Stimulated activated CD4-positive, alpha-beta T cell treated with anti-CD3 and anti-CD28 coated beads, Interleukin-15, amount 100 ng/mL, for 1 hour (primary cell): Measurements from ENCODE around the gene KCNC3.

Source experiments
- DNase-seq, 2 donors: peaks; one replicate each; pipeline ENCODE4 v3.0.0-alpha.2; 2020; ENCODE audit warnings: low read depth in 1 of 2, low spot score in 1 of 2

The KCNC3 gene

GRCh38 chr19:50280074-50280473, 49.1 kb downstream of the KCNC3 start:
- no peak for DNase-seq

- DNase-seq, result no peak
These were observed 51.1 kb downstream of the KCNC3 start for GRCh38 chr19:50277966-50278580.

DNA sequence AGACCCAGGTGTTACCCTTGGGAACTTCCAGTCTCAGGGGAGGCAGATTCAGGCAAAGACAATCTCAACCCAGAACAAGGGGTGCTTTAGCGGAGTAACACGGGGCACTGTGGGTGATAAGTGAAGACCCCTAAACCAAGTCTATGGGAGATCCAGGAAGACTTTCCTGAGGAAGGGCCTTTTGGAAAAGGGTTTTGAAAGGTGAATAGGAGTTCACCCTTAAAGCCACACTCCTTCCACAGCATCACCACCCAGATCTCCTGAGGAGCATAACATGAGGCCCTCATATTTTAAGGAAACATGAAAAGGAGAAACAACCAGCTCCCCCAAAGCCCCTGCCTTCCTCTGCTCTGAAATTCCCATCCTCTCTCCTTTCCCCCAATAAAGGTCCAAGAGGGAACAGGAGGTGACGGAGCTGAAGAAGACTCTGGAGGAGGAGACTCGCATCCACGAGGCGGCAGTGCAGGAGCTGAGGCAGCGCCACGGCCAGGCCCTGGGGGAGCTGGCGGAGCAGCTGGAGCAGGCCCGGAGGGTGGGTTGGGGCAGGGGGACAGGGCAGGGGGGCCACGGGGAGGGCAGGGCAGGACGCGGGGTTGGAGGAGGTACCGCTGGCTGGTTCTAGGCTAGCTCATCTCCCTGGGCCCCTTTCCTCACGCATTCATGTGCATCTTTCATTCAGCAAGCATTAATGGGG, 52.7 kb downstream of the KCNC3 start:
- DNase-seq, result no peak

DNA sequence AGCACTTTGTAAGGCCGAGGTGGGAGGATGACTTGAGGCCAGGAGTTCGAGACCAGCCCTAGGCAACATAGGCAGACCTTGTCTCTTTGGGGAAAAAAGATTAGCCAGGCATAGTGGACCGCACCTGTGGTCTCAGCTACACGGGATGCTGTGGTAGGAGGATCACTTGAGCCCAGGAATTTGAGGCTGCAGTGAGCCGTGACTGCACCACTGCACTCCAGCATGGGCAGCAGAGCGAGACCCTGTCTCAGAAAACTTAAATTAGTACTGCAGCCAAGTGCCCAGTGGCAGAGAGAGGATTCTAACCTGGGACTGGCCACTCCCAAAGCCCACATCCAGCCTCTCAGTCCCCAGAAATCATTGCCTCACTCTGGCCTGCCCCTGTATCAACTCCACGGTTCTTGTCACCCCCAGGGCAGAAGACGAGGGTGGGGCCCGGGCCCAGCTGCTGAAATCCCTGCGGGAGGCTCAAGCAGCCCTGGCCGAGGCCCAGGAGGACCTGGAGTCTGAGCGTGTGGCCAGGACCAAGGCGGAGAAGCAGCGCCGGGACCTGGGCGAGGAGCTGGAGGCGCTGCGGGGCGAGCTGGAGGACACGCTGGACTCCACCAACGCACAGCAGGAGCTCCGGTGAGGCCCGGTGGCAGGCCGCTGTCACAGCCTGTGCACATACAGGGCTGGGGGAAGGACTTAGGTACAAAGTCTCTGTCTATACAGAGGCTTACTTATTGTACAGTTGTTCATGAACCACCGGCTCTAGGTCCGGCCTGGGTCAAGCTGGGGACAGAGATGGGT, 53.4 kb downstream of the KCNC3 start:
- DNase-seq, result no peak

GRCh38 chr19:50273821-50274220, 55.4 kb downstream of the KCNC3 start:
- no peak for DNase-seq

DNA sequence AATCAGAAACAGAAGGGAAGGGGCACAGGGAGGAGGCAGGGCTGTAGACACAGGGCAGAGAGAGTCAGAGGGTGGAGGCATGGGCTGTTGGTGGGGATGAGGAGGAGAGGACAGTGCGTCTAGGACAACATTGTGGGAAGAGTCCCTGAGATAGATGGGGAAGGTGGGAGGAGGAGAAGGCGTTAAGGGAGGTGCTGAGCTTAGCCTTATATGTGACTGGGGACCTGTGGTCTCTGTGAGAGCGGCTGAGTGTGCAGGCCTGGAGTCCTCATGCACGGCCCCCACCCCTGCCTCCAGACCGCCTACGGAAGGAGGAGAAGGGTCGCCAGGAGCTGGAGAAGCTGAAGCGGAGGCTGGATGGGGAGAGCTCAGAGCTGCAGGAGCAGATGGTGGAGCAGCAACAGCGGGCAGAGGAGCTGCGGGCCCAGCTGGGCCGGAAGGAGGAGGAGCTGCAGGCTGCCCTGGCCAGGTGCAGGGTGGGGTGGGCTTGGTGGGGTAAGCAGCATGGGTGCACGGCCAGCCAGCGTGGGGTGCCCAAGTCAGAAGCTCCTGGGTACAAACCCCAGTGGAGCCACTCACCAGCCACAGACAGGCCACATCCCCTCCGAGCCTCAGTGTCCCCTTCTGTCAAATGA, 56.8 kb downstream of the KCNC3 start:
- no peak for DNase-seq

- no peak for DNase-seq
These were observed 59.5 kb downstream of the KCNC3 start for GRCh38 chr19:50269653-50270052.

GRCh38 chr19:50268501-50268900, 60.7 kb downstream of the KCNC3 start:
- no peak for DNase-seq

DNA sequence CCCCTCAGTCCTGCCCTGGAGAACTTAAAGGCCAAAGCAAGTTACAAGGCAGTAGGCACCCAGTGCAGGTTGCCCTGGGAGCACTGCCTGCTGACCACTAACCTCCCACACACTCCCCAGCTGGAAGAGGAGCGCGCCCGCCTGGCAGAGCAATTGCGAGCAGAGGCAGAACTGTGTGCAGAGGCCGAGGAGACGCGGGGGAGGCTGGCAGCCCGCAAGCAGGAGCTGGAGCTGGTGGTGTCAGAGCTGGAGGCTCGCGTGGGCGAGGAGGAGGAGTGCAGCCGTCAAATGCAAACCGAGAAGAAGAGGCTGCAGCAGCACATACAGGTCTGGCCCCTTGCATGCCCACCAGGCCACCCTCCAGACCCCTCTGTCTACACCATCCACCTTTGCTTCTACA, 61.1 kb downstream of the KCNC3 start:
- no peak for DNase-seq

DNA sequence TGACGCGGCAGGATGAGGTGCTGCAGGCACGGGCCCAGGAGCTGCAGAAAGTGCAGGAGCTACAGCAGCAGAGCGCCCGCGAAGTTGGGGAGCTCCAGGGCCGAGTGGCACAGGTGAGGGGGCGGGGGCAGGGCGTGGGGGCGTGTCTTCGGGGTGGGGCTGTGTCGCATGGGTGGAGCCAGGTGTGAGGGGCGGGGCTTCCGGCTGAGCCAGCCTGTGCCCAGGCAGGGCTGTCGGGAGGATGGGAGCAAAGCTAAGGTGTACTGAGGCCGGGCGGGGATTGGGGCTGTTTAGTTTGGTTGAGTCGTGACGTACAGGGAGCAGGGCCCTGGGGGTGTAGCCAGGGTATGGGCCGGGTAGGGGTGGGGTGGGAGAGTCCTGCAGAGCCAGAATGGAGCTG, 62.3 kb downstream of the KCNC3 start:
- peak in 1 of 2 donors; percentile 17 for DNase-seq

DNA sequence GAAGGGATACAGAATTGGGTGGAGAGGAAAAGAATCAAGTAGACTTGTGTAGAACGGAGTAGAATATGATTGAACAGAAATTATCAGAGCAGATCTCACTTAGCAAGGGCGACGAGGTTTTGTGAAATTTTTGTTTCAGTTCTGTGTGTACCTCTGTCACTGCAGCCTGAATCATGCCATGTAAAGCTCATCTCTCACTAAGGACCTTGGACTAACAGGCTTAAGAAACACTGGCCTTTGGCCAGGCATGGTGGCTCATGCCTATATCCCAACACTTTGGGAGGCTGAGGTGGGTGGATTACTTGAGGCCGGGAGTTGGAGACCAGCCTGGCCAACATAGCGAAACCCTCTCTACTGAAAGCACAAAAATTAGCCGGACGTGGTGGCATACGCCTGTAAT, 63.1 kb downstream of the KCNC3 start:
- no peak for DNase-seq

DNA sequence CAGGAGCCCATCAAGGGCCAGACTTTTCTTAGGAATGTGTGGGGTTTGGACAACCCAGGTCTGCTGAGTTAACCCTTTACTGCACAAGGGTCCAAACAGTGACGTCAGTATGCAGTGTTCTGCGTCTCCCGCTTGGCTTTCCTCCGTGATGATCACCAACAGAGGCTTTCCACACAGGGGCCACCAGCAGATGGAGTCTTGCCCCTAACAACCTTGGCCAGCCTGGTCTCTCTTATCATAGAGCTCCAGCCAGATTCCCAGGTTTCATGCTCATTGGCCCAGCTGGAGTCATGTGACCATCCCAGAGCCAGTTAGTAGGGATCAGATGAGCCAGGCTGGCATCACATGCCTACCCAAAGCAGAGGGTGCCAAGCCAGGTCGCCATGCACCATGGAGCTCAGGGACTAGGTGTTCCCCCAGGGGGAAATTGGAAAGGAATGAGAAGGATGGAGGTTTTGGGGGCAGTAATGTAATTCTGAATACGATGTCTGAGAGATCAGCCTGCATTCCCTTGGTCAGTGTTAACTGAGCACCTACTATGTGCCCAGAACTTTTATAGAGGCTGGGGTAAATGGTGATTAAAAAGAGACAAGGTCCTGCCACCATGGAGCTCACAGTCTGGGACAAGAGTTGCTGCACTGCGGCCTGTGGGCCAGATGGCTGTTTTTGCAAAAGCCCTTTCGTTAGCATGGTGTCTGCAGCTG, 64.5 kb downstream of the KCNC3 start:
- no peak for DNase-seq

DNA sequence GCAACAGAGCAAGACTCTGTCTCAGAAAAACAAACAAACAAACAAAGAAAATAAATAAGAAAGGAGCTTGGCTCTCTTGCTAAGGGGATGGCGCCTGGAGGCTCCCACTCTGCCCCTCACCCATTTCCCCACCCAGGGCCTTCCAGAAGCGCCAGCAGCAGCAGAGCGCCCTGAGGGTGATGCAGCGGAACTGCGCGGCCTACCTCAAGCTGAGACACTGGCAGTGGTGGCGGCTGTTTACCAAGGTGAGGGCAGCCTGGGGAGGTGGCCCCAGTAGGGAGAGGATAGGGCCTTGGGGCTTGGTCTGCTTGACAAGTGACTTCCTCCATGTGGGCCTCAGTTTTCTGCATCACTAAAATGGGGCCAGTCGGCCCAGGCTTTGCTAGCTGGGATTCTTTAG, 66.0 kb downstream of the KCNC3 start:
- DNase-seq, result no peak
